Endothelial cell of umbilical vein (primary cell): ENCODE measurements around the gene CDH23. TPM values are rescaled to one million over a fixed set of nuclear protein-coding genes. Genes with fewer than 3 reads are reported as not detected.

Experiments
- BruUV-seq: library from RNA; stranded (reverse); fragments of 400-500 nt; replicated peaks from 2 replicates; lab custom pipeline; 2021; lab: Mats Ljungman, UMichigan
- CTCF ChIA-PET: fragments of 300-600, 350-600 bp; sonication (Branson Sonifier 250); formaldehyde crosslinking; loops from one replicate; lab custom pipeline; 2021; ENCODE audit warnings: antibody characterized with exemption, inconsistent platforms; lab: Charles Lee
- POLR2A ChIA-PET: fragments of 300-600, 350-600 bp; sonication (Branson Sonifier 250); formaldehyde crosslinking; loops from one replicate; lab custom pipeline; 2021; ENCODE audit warnings: antibody characterized with exemption, inconsistent platforms; lab: Charles Lee
- DNase-seq: peaks from one replicate; pipeline ENCODE4 v3.0.0-alpha.2; 2011; ENCODE audit warnings: low read depth, low spot score
- FAIRE-seq: peaks from 2 replicates; lab custom pipeline; 2011; peaks lifted over from hg19 to GRCh38; lab: Jason Lieb, UNC
- H2AFZ ChIP-seq: 2 replicates; pipeline ENCODE4 v1.6.0; 2012; ENCODE audit warnings: low read depth, low read length, control low read depth, inconsistent platforms
- H3K27ac ChIP-seq: 2 replicates; pipeline ENCODE4 v1.5.1; 2011; ENCODE audit warnings: low read depth, mild to moderate bottlenecking, control low read depth, low read length, moderate library complexity; ENCODE audit not compliant: insufficient read depth
- H3K27me3 ChIP-seq, 2 experiments: 2 replicates each; pipeline versions ENCODE4 v1.6.0 to v1.6.1; 2011; ENCODE audit warnings: low read length in 2 of 2, mixed read lengths in 1 of 2; ENCODE audit not compliant: control insufficient read depth in 2 of 2, insufficient read depth in 2 of 2
- H3K36me3 ChIP-seq, 2 experiments: 2 replicates in 1 of 2; 3 replicates in 1 of 2; pipeline ENCODE4 v1.5.1; 2011; ENCODE audit warnings: low read length in 2 of 2, mild to moderate bottlenecking in 1 of 2, moderate library complexity in 1 of 2; ENCODE audit not compliant: control insufficient read depth in 2 of 2, insufficient read depth in 2 of 2; ENCODE audit errors: extremely low read depth in 1 of 2
- H3K4me1 ChIP-seq: 3 replicates; pipeline ENCODE4 v1.5.1; 2011; ENCODE audit warnings: mild to moderate bottlenecking, low read length; ENCODE audit not compliant: control insufficient read depth, insufficient read depth; ENCODE audit errors: extremely low read depth
- H3K4me2 ChIP-seq: 2 replicates; pipeline ENCODE4 v1.6.1; 2011; ENCODE audit warnings: low read length, control low read depth, mixed read lengths; ENCODE audit not compliant: insufficient read depth
- H3K4me3 ChIP-seq, 3 experiments: fragments of 200-600 bp in 1 of 3; sonication (generic), shearing (Covaris generic) in 1 of 3; replicated peaks in 1 of 3; 2 replicates each; pipeline ENCODE4 v1.5.1; 2011 to 2016; ENCODE audit warnings: control low read depth in 3 of 3, low read length in 3 of 3, mild to moderate bottlenecking in 2 of 3, inconsistent platforms in 1 of 3, low read depth in 1 of 3, moderate library complexity in 1 of 3; ENCODE audit not compliant: insufficient read depth in 1 of 3
- H3K79me2 ChIP-seq: 2 replicates; pipeline ENCODE4 v1.6.0; 2012; ENCODE audit warnings: low read length, inconsistent platforms; ENCODE audit not compliant: control insufficient read depth, insufficient read depth
- H3K9ac ChIP-seq: replicated peaks from 2 replicates; pipeline ENCODE3; 2011; ENCODE audit warnings: low read length, control low read depth; ENCODE audit not compliant: insufficient read depth; ENCODE audit errors: extremely low read depth
- H3K9me1 ChIP-seq: replicated peaks from 3 replicates; pipeline ENCODE4 v1.6.0; 2011; ENCODE audit warnings: mild to moderate bottlenecking, low read length; ENCODE audit not compliant: control insufficient read depth, insufficient read depth; ENCODE audit errors: extremely low read depth
- H3K9me3 ChIP-seq: replicated peaks from 2 replicates; pipeline ENCODE4 v1.5.1; 2012; ENCODE audit warnings: low read length, inconsistent platforms; ENCODE audit not compliant: control insufficient read depth, insufficient read depth
- H4K20me1 ChIP-seq: replicated peaks from 2 replicates; pipeline ENCODE3; 2011; ENCODE audit warnings: mild to moderate bottlenecking, low read length; ENCODE audit not compliant: control insufficient read depth, insufficient read depth; ENCODE audit errors: extremely low read depth
- CTCF ChIP-seq, 2 donors: IDR thresholded peaks; 1 replicate in 1 of 2; 2 replicates in 1 of 2; pipeline ENCODE4 v1.5.1; 2011; ENCODE audit warnings: low read length in 2 of 2, mild to moderate bottlenecking in 2 of 2, moderate library complexity in 2 of 2, control low read depth in 1 of 2, inconsistent platforms in 1 of 2, low read depth in 1 of 2; ENCODE audit not compliant: insufficient read depth in 1 of 2; ENCODE audit errors: extremely low read depth in 1 of 2
- EZH2 ChIP-seq: IDR thresholded peaks from 2 replicates; pipeline ENCODE4 v1.6.1; 2012; ENCODE audit warnings: borderline replicate concordance, low read depth, mild to moderate bottlenecking, moderate library complexity, low read length, inconsistent platforms; ENCODE audit not compliant: severe bottlenecking
- FOS ChIP-seq: IDR thresholded peaks from 2 replicates; pipeline ENCODE4 v1.6.1; 2011; ENCODE audit warnings: mild to moderate bottlenecking, low read length, moderate library complexity, borderline replicate concordance; ENCODE audit not compliant: insufficient read depth
- JUN ChIP-seq: IDR thresholded peaks from 2 replicates; pipeline ENCODE4 v1.6.1; 2011; ENCODE audit warnings: borderline replicate concordance, low read depth; ENCODE audit not compliant: insufficient read length, insufficient read depth
- MYC ChIP-seq: IDR thresholded peaks from one replicate; pipeline ENCODE4 v1.6.1; 2011; ENCODE audit warnings: mild to moderate bottlenecking, low read depth, low read length
- POLR2A ChIP-seq: IDR thresholded peaks from 2 replicates; pipeline ENCODE4 v1.6.1; 2012; ENCODE audit warnings: low read depth, mild to moderate bottlenecking, control low read depth, low read length
- POLR2AphosphoS5 ChIP-seq: IDR thresholded peaks from 2 replicates; pipeline ENCODE4 v1.6.1; 2012; ENCODE audit warnings: low read depth, mild to moderate bottlenecking, control low read depth, low read length, moderate library complexity; ENCODE audit not compliant: insufficient read depth
- dilution Hi-C: fragments of 300-500 bp; cut with MboI; formaldehyde crosslinking; loops from one replicate; pipeline ENCODE4 v1.15.0; 2019; ENCODE audit warnings: low sequenced_read_pairs; ENCODE audit not compliant: extremely low pct_ligation_motif_present
- intact Hi-C: fragments of 100-400 bp; cut with micrococcal nuclease; formaldehyde crosslinking; loops from one replicate; pipeline ENCODE4 v1.10.0; 2022
- polyA plus RNA-seq, 4 experiments: library from polyadenylated mRNA; depleted of rRNA in 3 of 4; stranded (reverse) in 3 of 4; unstranded in 1 of 4; fragments of >200 nt; gene quantifications; 2 replicates each; pipeline versions ENCODE4 v1.2.1 to v1.2.3, GENCODE V29; 2011 to 2012; ENCODE audit warnings: missing spikeins in 1 of 4
- total RNA-seq: library from RNA; stranded (reverse); gene quantifications from 2 replicates; pipeline ENCODE4 v1.2.3, GENCODE V29; 2021
- TF ChIP-seq, protein P1 (sequence below): IDR thresholded peaks from 2 replicates; pipeline ENCODE4 v1.6.1; 2011; ENCODE audit not compliant: insufficient read depth, insufficient read length

The CDH23 gene
- total and polyA plus RNA-seq, 2 donors (not counting 3 experiments of a cell fraction or from before 2014, with no cell fraction given): not detected

GRCh38 chr10:71731791-71732190 is 335.1 kb downstream of the CDH23 start:
- Histone ChIP-seq H3K9me3 (no peaks in the 10 kb centered on the region), H3K4me2 (no peak overlapping the region), H3K4me1 (no peaks in the 10 kb centered on the region), H2AFZ (no peak overlapping the region), H3K9me1 (no peaks in the 10 kb centered on the region), H3K36me3 (no peaks in the 10 kb centered on the region), H3K27me3 (peaks cover 0 to 6% of the 10 kb centered on the region in 2 experiments), H4K20me1 (no peaks in the 10 kb centered on the region), H3K9ac (no peak overlapping the region), H3K79me2 (no peaks in the 10 kb centered on the region), H3K4me3 (no peak overlapping the region), H3K27ac (no peak overlapping the region)
- BruUV-seq: no TSS peak
- intact Hi-C loops: no loop called here
- TF ChIP-seq CTCF (IDR thresholded peaks at IDR 0.05; ENCODE audit: extremely low read depth in 1 of 2, insufficient read depth in 1 of 2, low read depth in 1 of 2, low read length in 2 of 2): no peak
- no peak for TF ChIP-seq FOS
- TF ChIP-seq POLR2A: no peak
- no peak for TF ChIP-seq JUN
- no peak for TF ChIP-seq MYC
- TF ChIP-seq POLR2AphosphoS5: no peak
- no peak for TF ChIP-seq EZH2
- POLR2A ChIA-PET: no interaction called here
- FAIRE-seq (no peak), DNase-seq (no peak)
- CTCF ChIA-PET: interaction anchor here (1.3 kb wide), 2 partner anchors 36 to 80 kb away, joined by 3 to 5 read pairs; no protein-coding TSS in a partner anchor
- dilution Hi-C loops: no loop called here

GRCh38 chr10:71734797-71735196 is 338.1 kb downstream of the CDH23 start:
- Histone ChIP-seq H3K36me3 (no peaks in the 10 kb centered on the region), H2AFZ (no peak overlapping the region), H3K9ac (no peak overlapping the region), H3K9me1 (no peaks in the 10 kb centered on the region), H3K9me3 (no peaks in the 10 kb centered on the region), H3K27me3 (peaks cover 0 to 6% of the 10 kb centered on the region in 2 experiments), H3K4me3 (no peak overlapping the region), H3K4me2 (no peak overlapping the region), H4K20me1 (no peaks in the 10 kb centered on the region), H3K79me2 (no peaks in the 10 kb centered on the region), H3K27ac (no peak overlapping the region), H3K4me1 (no peaks in the 10 kb centered on the region)
- dilution Hi-C loops (no loop called here), intact Hi-C loops (no loop called here)
- CTCF ChIA-PET: no interaction called here
- FAIRE-seq (no peak), DNase-seq (no peak)
- no TSS peak for BruUV-seq
- POLR2A ChIA-PET: no interaction called here
- TF ChIP-seq, protein P1, sequence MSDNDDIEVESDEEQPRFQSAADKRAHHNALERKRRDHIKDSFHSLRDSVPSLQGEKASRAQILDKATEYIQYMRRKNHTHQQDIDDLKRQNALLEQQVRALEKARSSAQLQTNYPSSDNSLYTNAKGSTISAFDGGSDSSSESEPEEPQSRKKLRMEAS: no peak
